ENCODE data around the gene STX8.

Gene STX8

GRCh38 chr17:9234389-9234945, 341.2 kb downstream of the STX8 start:
- no peak for TF ChIP-seq ZFX (IDR thresholded peaks at IDR 0.05; ENCODE audit: borderline replicate concordance)
- no peak for TF ChIP-seq CTCF (IDR thresholded peaks at IDR 0.05)
- no peak overlapping the region for H3K27ac ChIP-seq

GRCh38 chr17:9233761-9234160, 341.9 kb downstream of the STX8 start:
- no peak overlapping the region for H3K27ac ChIP-seq
- TF ChIP-seq ZFX (IDR thresholded peaks at IDR 0.05; ENCODE audit: borderline replicate concordance), result no peak
- no peak for TF ChIP-seq CTCF (IDR thresholded peaks at IDR 0.05)

- TF ChIP-seq ZFX (IDR thresholded peaks at IDR 0.05; ENCODE audit: borderline replicate concordance) (no peak), CTCF (IDR thresholded peaks at IDR 0.05) (no peak)
- no peak overlapping the region for H3K27ac ChIP-seq
These were observed 342.4 kb downstream of the STX8 start for GRCh38 chr17:9233271-9233599.

- H3K27ac ChIP-seq, result no peak overlapping the region
- no peak for TF ChIP-seq CTCF (IDR thresholded peaks at IDR 0.05)
- no peak for TF ChIP-seq ZFX (IDR thresholded peaks at IDR 0.05; ENCODE audit: borderline replicate concordance)
These were observed 342.9 kb downstream of the STX8 start for GRCh38 chr17:9232591-9233270.

GRCh38 chr17:9232155-9232475, 343.5 kb downstream of the STX8 start:
- no peak overlapping the region for H3K27ac ChIP-seq
- TF ChIP-seq ZFX (IDR thresholded peaks at IDR 0.05; ENCODE audit: borderline replicate concordance) (no peak), CTCF (IDR thresholded peaks at IDR 0.05) (no peak)

- TF ChIP-seq ZFX (IDR thresholded peaks at IDR 0.05; ENCODE audit: borderline replicate concordance) (no peak), CTCF (IDR thresholded peaks at IDR 0.05) (no peak)
- H3K27ac ChIP-seq, result no peak overlapping the region
These were observed 344.0 kb downstream of the STX8 start for GRCh38 chr17:9231449-9232154.

GRCh38 chr17:9230861-9231260, 344.8 kb downstream of the STX8 start:
- H3K27ac ChIP-seq, result no peak overlapping the region
- TF ChIP-seq CTCF (IDR thresholded peaks at IDR 0.05) (no peak), ZFX (IDR thresholded peaks at IDR 0.05; ENCODE audit: borderline replicate concordance) (no peak)

Data from 22Rv1 (cell line).